CD14-positive monocyte (primary cell): ENCODE results near the gene PAK2. TPM values are rescaled to one million over a fixed set of nuclear protein-coding genes. Genes with fewer than 3 reads are reported as not detected.

ENCODE experiments used
- DNase-seq, 3 donors: peaks; one replicate each; pipeline ENCODE4 v3.0.0-alpha.2; 2011 to 2022
- H2AFZ ChIP-seq: 2 replicates; pipeline ENCODE4 v1.6.0; 2012; ENCODE audit warnings: mild to moderate bottlenecking, low read depth, low read length, inconsistent platforms; ENCODE audit not compliant: insufficient read depth, poor library complexity, severe bottlenecking
- H3K27ac ChIP-seq, 2 donors: 1 replicate in 1 of 2; 2 replicates in 1 of 2; pipeline ENCODE4 v1.5.1; 2012 to 2013; ENCODE audit warnings: low read length in 2 of 2, control low read depth in 1 of 2, inconsistent platforms in 1 of 2, low read depth in 1 of 2, mild to moderate bottlenecking in 1 of 2
- H3K27me3 ChIP-seq, 2 donors: one replicate each; pipeline versions ENCODE4 v1.6.0 to v1.6.1; 2011 to 2013; ENCODE audit warnings: low read length in 2 of 2; ENCODE audit not compliant: control insufficient read depth in 2 of 2, insufficient read depth in 2 of 2
- H3K36me3 ChIP-seq, 2 donors: replicated peaks in 1 of 2; 1 replicate in 1 of 2; 2 replicates in 1 of 2; pipeline versions ENCODE4 v1.5.1 to v1.6.1; 2012 to 2013; ENCODE audit warnings: low read length in 2 of 2, control low read depth in 1 of 2, inconsistent platforms in 1 of 2, mild to moderate bottlenecking in 1 of 2; ENCODE audit not compliant: insufficient read depth in 2 of 2, control insufficient read depth in 1 of 2
- H3K4me1 ChIP-seq, 2 donors: 1 replicate in 1 of 2; 2 replicates in 1 of 2; pipeline versions ENCODE4 v1.5.1 to v1.6.1; 2012 to 2013; ENCODE audit warnings: low read length in 2 of 2, control low read depth in 1 of 2, inconsistent platforms in 1 of 2, mild to moderate bottlenecking in 1 of 2, moderate library complexity in 1 of 2; ENCODE audit not compliant: insufficient read depth in 2 of 2, control insufficient read depth in 1 of 2
- H3K4me2 ChIP-seq: replicated peaks from 2 replicates; pipeline ENCODE3; 2012; ENCODE audit warnings: low read length, moderate library complexity, mild to moderate bottlenecking; ENCODE audit not compliant: poor library complexity, severe bottlenecking; ENCODE audit errors: extremely low read depth
- H3K4me3 ChIP-seq, 3 experiments: fragments of 200-600 bp in 1 of 3; sonication (generic) in 1 of 3; replicated peaks in 1 of 3; 1 replicate in 2 of 3; 2 replicates in 1 of 3; pipeline ENCODE4 v1.5.1; 2011 to 2013; ENCODE audit warnings: low read length in 3 of 3, mild to moderate bottlenecking in 3 of 3, control low read depth in 2 of 3, low read depth in 2 of 3, inconsistent platforms in 1 of 3, moderate library complexity in 1 of 3
- H3K79me2 ChIP-seq: 2 replicates; pipeline ENCODE4 v1.6.0; 2012; ENCODE audit warnings: mild to moderate bottlenecking, control low read depth, inconsistent platforms, low read length, moderate library complexity; ENCODE audit not compliant: insufficient read depth
- H3K9ac ChIP-seq: 2 replicates; pipeline ENCODE4 v1.6.0; 2017; ENCODE audit warnings: low read length, mild to moderate bottlenecking; ENCODE audit not compliant: insufficient read depth, poor library complexity, severe bottlenecking
- H3K9me3 ChIP-seq, 2 donors: replicated peaks in 1 of 2; 1 replicate in 1 of 2; 2 replicates in 1 of 2; pipeline versions ENCODE4 v1.5.1 to v1.6.1; 2012 to 2013; ENCODE audit warnings: low read length in 2 of 2, control low read depth in 1 of 2; ENCODE audit not compliant: control insufficient read depth in 1 of 2, insufficient read depth in 1 of 2
- H4K20me1 ChIP-seq: 2 replicates; pipeline ENCODE4 v1.6.0; 2012; ENCODE audit warnings: mild to moderate bottlenecking, low read length, control low read depth, moderate library complexity; ENCODE audit not compliant: insufficient read depth
- H3K27ac Mint-ChIP-seq, 7 donors: one replicate each; pipeline ENCODE4 v1.8.0; 2020; ENCODE audit warnings: mild to moderate bottlenecking in 7 of 7, mixed read lengths in 7 of 7, moderate library complexity in 6 of 7, inconsistent platforms in 2 of 7
- H3K27me3 Mint-ChIP-seq, 3 donors: one replicate each; pipeline ENCODE4 v1.8.0; 2021 to 2022; ENCODE audit warnings: low read depth in 3 of 3, mild to moderate bottlenecking in 3 of 3, mixed read lengths in 3 of 3, moderate library complexity in 3 of 3, inconsistent platforms in 1 of 3
- H3K36me3 Mint-ChIP-seq, 2 donors: one replicate each; pipeline ENCODE4 v1.8.0; 2020; ENCODE audit warnings: mixed read lengths in 2 of 2, inconsistent platforms in 1 of 2, mild to moderate bottlenecking in 1 of 2
- H3K4me1 Mint-ChIP-seq: one replicate; pipeline ENCODE4 v1.8.0; 2020; ENCODE audit warnings: mild to moderate bottlenecking, mixed read lengths
- H3K4me3 Mint-ChIP-seq, 2 donors: one replicate each; pipeline ENCODE4 v1.8.0; 2020; ENCODE audit warnings: mild to moderate bottlenecking in 2 of 2, mixed read lengths in 2 of 2, moderate library complexity in 1 of 2
- H3K9me3 Mint-ChIP-seq, 7 donors: one replicate each; pipeline ENCODE4 v1.8.0; 2020 to 2022; ENCODE audit warnings: mixed read lengths in 7 of 7, mild to moderate bottlenecking in 6 of 7, moderate library complexity in 6 of 7, inconsistent platforms in 2 of 7
- WGBS: methylation state at CpG from one replicate; pipeline ENCODE4 v1.1.5; 2013; ENCODE audit warnings: missing lambda C conversion rate; ENCODE audit not compliant: insufficient coverage; 5-methylcytosine and 5-hydroxymethylcytosine counted together
- intact Hi-C, 2 donors: fragments of 100-400 bp; cut with micrococcal nuclease; formaldehyde crosslinking; loops; one replicate each; pipeline versions ENCODE4 v1.15.0 to v1.15.1; 2023
- polyA plus RNA-seq, 3 donors: library from polyadenylated mRNA; depleted of rRNA in 1 of 3; unstranded in 2 of 3; stranded (reverse) in 1 of 3; fragments of 300-500 nt in 2 of 3; fragments of >200 nt in 1 of 3; fragmentation: Illumina TruSeq in 2 of 3; gene quantifications; 1 replicate in 2 of 3; 2 replicates in 1 of 3; pipeline ENCODE4 v1.2.3, GENCODE V29; 2012 to 2021
- TF ChIP-seq, protein P1 (sequence below): fragments of 200-600 bp; IDR thresholded peaks from one replicate; pipeline ENCODE4 v1.8.0; 2022; ENCODE audit warnings: antibody characterized with exemption, mild to moderate bottlenecking

Gene PAK2
- polyA plus RNA-seq, 3 donors = 32.4 to 44.2 (median 33.2) TPM

DNA sequence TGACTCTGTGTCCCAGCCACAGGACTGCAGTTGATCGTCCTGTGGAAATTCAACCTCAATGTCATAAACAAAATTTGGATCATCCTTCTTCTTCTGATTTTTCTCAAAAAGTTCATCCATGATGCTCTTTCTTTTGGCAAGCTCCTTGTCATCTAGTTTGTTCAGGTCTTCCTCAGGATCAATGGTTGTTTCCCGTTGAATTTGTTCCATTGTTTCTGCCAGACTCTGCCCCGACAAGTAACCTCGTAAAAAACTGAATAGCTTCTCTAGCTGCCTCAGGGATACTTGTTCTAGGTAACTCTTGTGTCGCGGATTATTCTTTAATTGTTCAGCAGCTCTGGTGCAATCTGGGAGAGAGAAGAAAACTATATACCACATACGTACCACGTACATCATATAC is 32.1 kb upstream of the PAK2 start:
- Histone ChIP-seq H3K4me2 (no peak overlapping the region), H3K4me3 (no peak overlapping the region), H4K20me1 (peaks cover 40% of the 10 kb centered on the region), H3K9me3 (no peaks in the 10 kb centered on the region), H2AFZ (no peak overlapping the region), H3K36me3 (peaks cover 18 to 31% of the 10 kb centered on the region in 2 donors), H3K4me1 (peaks cover 23 to 34% of the 10 kb centered on the region in 2 donors), H3K79me2 (peaks cover 7% of the 10 kb centered on the region), H3K27ac (no peak overlapping the region), H3K27me3 (no peaks in the 10 kb centered on the region), H3K9ac (no peak overlapping the region)
- H3K27ac Mint-ChIP-seq = peak overlapping the region in 1 of 7 donors; percentile 14
- peaks cover 23% of the 10 kb centered on the region for H3K4me1 Mint-ChIP-seq
- TF ChIP-seq, protein P1, sequence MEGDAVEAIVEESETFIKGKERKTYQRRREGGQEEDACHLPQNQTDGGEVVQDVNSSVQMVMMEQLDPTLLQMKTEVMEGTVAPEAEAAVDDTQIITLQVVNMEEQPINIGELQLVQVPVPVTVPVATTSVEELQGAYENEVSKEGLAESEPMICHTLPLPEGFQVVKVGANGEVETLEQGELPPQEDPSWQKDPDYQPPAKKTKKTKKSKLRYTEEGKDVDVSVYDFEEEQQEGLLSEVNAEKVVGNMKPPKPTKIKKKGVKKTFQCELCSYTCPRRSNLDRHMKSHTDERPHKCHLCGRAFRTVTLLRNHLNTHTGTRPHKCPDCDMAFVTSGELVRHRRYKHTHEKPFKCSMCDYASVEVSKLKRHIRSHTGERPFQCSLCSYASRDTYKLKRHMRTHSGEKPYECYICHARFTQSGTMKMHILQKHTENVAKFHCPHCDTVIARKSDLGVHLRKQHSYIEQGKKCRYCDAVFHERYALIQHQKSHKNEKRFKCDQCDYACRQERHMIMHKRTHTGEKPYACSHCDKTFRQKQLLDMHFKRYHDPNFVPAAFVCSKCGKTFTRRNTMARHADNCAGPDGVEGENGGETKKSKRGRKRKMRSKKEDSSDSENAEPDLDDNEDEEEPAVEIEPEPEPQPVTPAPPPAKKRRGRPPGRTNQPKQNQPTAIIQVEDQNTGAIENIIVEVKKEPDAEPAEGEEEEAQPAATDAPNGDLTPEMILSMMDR = no peak
- WGBS = 100% methylated on average over 4 of the region's 8 CpGs
- no peak overlapping the region for H3K4me3 Mint-ChIP-seq
- no peak for DNase-seq
- no peaks in the 10 kb centered on the region for H3K9me3 Mint-ChIP-seq
- peaks cover 0 to 2% (median 1%) of the 10 kb centered on the region in 3 donors for H3K27me3 Mint-ChIP-seq
- intact Hi-C loops = loop anchor here in 1 of 2 donors (5.0 kb wide), 1 partner anchor 35 kb away; no protein-coding TSS in a partner anchor
- H3K36me3 Mint-ChIP-seq = peaks cover 29 to 33% of the 10 kb centered on the region in 2 donors

DNA sequence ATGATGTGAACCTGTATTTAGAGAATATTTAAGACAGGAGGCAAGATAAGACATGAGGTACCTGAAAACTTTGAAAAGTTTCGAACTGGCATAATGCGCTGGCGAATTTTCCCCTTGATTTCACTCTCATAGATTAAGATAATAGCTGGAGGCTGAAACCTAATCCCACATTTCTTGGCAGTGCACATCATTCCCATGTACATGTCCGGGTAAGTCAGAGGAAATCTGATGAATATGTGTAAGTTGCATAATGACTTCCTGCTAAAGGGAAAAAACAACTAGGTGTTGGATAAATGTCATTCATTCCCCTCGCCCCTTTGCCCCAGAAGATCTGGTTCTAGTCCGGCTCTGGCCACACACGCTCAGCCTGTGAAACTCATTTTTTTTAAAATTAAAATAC is 31.2 kb upstream of the PAK2 start:
- H4K20me1 ChIP-seq = peaks cover 32% of the 10 kb centered on the region
- TF ChIP-seq, protein P1 = no peak
- Mint-ChIP-seq H3K4me1 (peaks cover 30% of the 10 kb centered on the region), H3K9me3 (no peaks in the 10 kb centered on the region), H3K27ac (no peak overlapping the region), H3K36me3 (peaks cover 26 to 30% of the 10 kb centered on the region in 2 donors), H3K4me3 (no peak overlapping the region), H3K27me3 (peaks cover 0 to 2% (median 1%) of the 10 kb centered on the region in 3 donors)
- no peak overlapping the region for H3K9ac ChIP-seq
- peaks cover 31 to 43% of the 10 kb centered on the region in 2 donors for H3K4me1 ChIP-seq
- 100% methylated on average over 2 of the region's 7 CpGs for WGBS
- no peaks in the 10 kb centered on the region for H3K9me3 ChIP-seq
- peaks cover 15 to 26% of the 10 kb centered on the region in 2 donors for H3K36me3 ChIP-seq
- no peak for DNase-seq
- H3K27me3 ChIP-seq = no peaks in the 10 kb centered on the region
- H3K79me2 ChIP-seq = peaks cover 13% of the 10 kb centered on the region
- intact Hi-C loops = loop anchor here in 1 of 2 donors (5.0 kb wide), 1 partner anchor 34 kb away; no protein-coding TSS in a partner anchor
- no peak overlapping the region for H3K27ac ChIP-seq
- no peak overlapping the region for H3K4me3 ChIP-seq
- H3K4me2 ChIP-seq = no peak overlapping the region
- no peak overlapping the region for H2AFZ ChIP-seq
